ENCODE data around the gene FHL2. TPM values are rescaled to one million over a fixed set of nuclear protein-coding genes. Genes with fewer than 3 reads are reported as not detected.

Gene FHL2
- total and polyA plus RNA-seq, 2 of the 13 experiments (the other 11 are each of a cell fraction or from before 2014, with no cell fraction given), result 1.9 to 74.8 TPM

- no peak for TF ChIP-seq ATM (IDR thresholded peaks at IDR 0.05; ENCODE audit: borderline replicate concordance)
- TF ChIP-seq SKIL (CRISPR knock-in tag; IDR thresholded peaks at IDR 0.05; ENCODE audit: borderline replicate concordance), result no peak
- TF ChIP-seq PCBP1 (IDR thresholded peaks at IDR 0.05; ENCODE audit: borderline replicate concordance, low read depth, low read length), result no peak
- TF ChIP-seq SKI (IDR thresholded peaks at IDR 0.05; ENCODE audit: partially characterized antibody), result peak; percentile 76
- TF ChIP-seq NFIC (IDR thresholded peaks at IDR 0.05; ENCODE audit: low read length), result peak; percentile 18; the same call in 1 of the 2 replicates
- TF ChIP-seq FOXM1 (CRISPR knock-in tag; IDR thresholded peaks at IDR 0.05), result no peak
- peak; percentile 84; the same call in 1 of the 2 replicates for TF ChIP-seq DNMT3B (CRISPR knock-in tag; conservative IDR thresholded peaks at IDR 0.05)
- no peak for TF ChIP-seq ESRRA (CRISPR knock-in tag; IDR thresholded peaks at IDR 0.05; ENCODE audit: low read depth)
- TF ChIP-seq ZNF124 (CRISPR knock-in tag; IDR thresholded peaks at IDR 0.05), result no peak
- TF ChIP-seq JDP2 (CRISPR knock-in tag; IDR thresholded peaks at IDR 0.05; ENCODE audit: borderline replicate concordance), result no peak
- peak; percentile 29; the same call in 1 of the 2 replicates for TF ChIP-seq TFDP2 (CRISPR knock-in tag; IDR thresholded peaks at IDR 0.05)
- TF ChIP-seq BATF2 (CRISPR knock-in tag; IDR thresholded peaks at IDR 0.05), result 0 out of 2 replicates have a peak, but pooled peaks have one; percentile 54
- peak; percentile 31; the same call in 1 of the 2 replicates for TF ChIP-seq PAXIP1 (CRISPR knock-in tag; conservative IDR thresholded peaks at IDR 0.05)
- no peak; the same call in 1 of the 2 replicates for TF ChIP-seq ZBTB42 (CRISPR knock-in tag; IDR thresholded peaks at IDR 0.05)
- TF ChIP-seq GRHL1 (CRISPR knock-in tag; conservative IDR thresholded peaks at IDR 0.05), result no peak
- no peak for TF ChIP-seq CAMTA2 (CRISPR knock-in tag; IDR thresholded peaks at IDR 0.05; ENCODE audit: borderline replicate concordance)
- peak; percentile 51; the same call in 1 of the 2 replicates for TF ChIP-seq ZNF510 (CRISPR knock-in tag; IDR thresholded peaks at IDR 0.05; ENCODE audit: low read depth)
- no peak for TF ChIP-seq BRCA1 (CRISPR knock-in tag; IDR thresholded peaks at IDR 0.05)
Observed at GRCh38 chr2:105329561-105330495, 69.0 kb downstream of the FHL2 start, which contains the start of gene TGFBRAP1 (continued).

Measured in HepG2 (cell line).